Liver (tissue), 9 donors: Measurements from ENCODE around the gene CAMSAP3. TPM values are rescaled to one million over a fixed set of nuclear protein-coding genes. Genes with fewer than 3 reads are reported as not detected.

Source experiments
- DNase-seq: peaks from one replicate; pipeline ENCODE4 v3.0.0-alpha.2; 2017; ENCODE audit warnings: low spot score
- H3K27ac ChIP-seq, 2 donors: one replicate each; pipeline ENCODE4 v1.7.0; 2013; ENCODE audit warnings: inconsistent platforms in 2 of 2, low read length in 2 of 2, control low read depth in 1 of 2, low read depth in 1 of 2, mild to moderate bottlenecking in 1 of 2
- H3K27me3 ChIP-seq, 4 donors: one replicate each; pipeline versions ENCODE4 v1.6.1 to v1.7.0; 2013; ENCODE audit warnings: low read length in 3 of 4, inconsistent platforms in 1 of 4, mild to moderate bottlenecking in 1 of 4, moderate library complexity in 1 of 4; ENCODE audit not compliant: control insufficient read depth in 4 of 4, insufficient read depth in 4 of 4
- H3K36me3 ChIP-seq, 4 donors: one replicate each; pipeline versions ENCODE4 v1.6.1 to v1.7.0; 2013; ENCODE audit warnings: low read length in 3 of 4, mild to moderate bottlenecking in 3 of 4, low read depth in 1 of 4, moderate library complexity in 1 of 4; ENCODE audit not compliant: control insufficient read depth in 4 of 4, insufficient read depth in 3 of 4
- H3K4me1 ChIP-seq, 4 donors: one replicate each; pipeline versions ENCODE4 v1.6.1 to v1.7.0; 2013; ENCODE audit warnings: low read length in 3 of 4, mild to moderate bottlenecking in 3 of 4, moderate library complexity in 1 of 4; ENCODE audit not compliant: control insufficient read depth in 4 of 4, insufficient read depth in 4 of 4
- H3K4me3 ChIP-seq, 3 donors: one replicate each; pipeline versions ENCODE4 v1.6.1 to v1.7.0; 2013; ENCODE audit warnings: low read length in 3 of 3, control low read depth in 1 of 3, low read depth in 1 of 3, mild to moderate bottlenecking in 1 of 3
- H3K9ac ChIP-seq, 2 donors: one replicate each; pipeline ENCODE4 v1.7.0; 2013; ENCODE audit warnings: low read length in 2 of 2, mild to moderate bottlenecking in 2 of 2, moderate library complexity in 2 of 2, control low read depth in 1 of 2, low read depth in 1 of 2
- H3K9me3 ChIP-seq, 4 donors: one replicate each; pipeline versions ENCODE4 v1.6.1 to v1.7.0; 2013; ENCODE audit warnings: low read length in 3 of 4; ENCODE audit not compliant: control insufficient read depth in 4 of 4
- ATF3 ChIP-seq: IDR thresholded peaks from 2 replicates; pipeline ENCODE4 v1.6.1; 2016; ENCODE audit warnings: antibody characterized with exemption
- CTCF ChIP-seq: fragments of 150-350 bp; IDR thresholded peaks from 2 replicates; pipeline ENCODE4 v1.5.1; 2017; ENCODE audit warnings: improper control_type of control experiment, low read depth, low read length; ENCODE audit not compliant: missing input control
- EGR1 ChIP-seq, 2 donors: IDR thresholded peaks; 2 replicates each; pipeline ENCODE4 v1.6.1; 2016 to 2018; ENCODE audit warnings: antibody characterized with exemption in 2 of 2, low read depth in 2 of 2
- FOXA1 ChIP-seq: IDR thresholded peaks from 2 replicates; pipeline ENCODE4 v1.6.1; 2016; ENCODE audit warnings: antibody characterized with exemption
- FOXA2 ChIP-seq: IDR thresholded peaks from 2 replicates; pipeline ENCODE4 v1.6.1; 2016; ENCODE audit warnings: antibody characterized with exemption
- GABPA ChIP-seq, 2 donors: IDR thresholded peaks in 1 of 2; conservative IDR thresholded peaks in 1 of 2; 2 replicates each; pipeline ENCODE4 v1.6.1; 2016; ENCODE audit warnings: antibody characterized with exemption in 2 of 2, mild to moderate bottlenecking in 1 of 2, moderate library complexity in 1 of 2
- HNF4A ChIP-seq, 2 donors: conservative IDR thresholded peaks; 2 replicates each; pipeline ENCODE4 v1.6.1; 2016; ENCODE audit warnings: antibody characterized with exemption in 2 of 2, mild to moderate bottlenecking in 2 of 2
- HNF4G ChIP-seq: IDR thresholded peaks from 2 replicates; pipeline ENCODE4 v1.6.1; 2016; ENCODE audit warnings: antibody characterized with exemption
- JUND ChIP-seq, 2 donors: IDR thresholded peaks; 2 replicates each; pipeline ENCODE4 v1.6.1; 2016; ENCODE audit warnings: antibody characterized with exemption in 2 of 2
- MAX ChIP-seq: IDR thresholded peaks from 2 replicates; pipeline ENCODE4 v1.6.1; 2016; ENCODE audit warnings: antibody characterized with exemption
- NR2F2 ChIP-seq: IDR thresholded peaks from 2 replicates; pipeline ENCODE4 v1.6.1; 2016; ENCODE audit warnings: antibody characterized with exemption
- RAD21 ChIP-seq, 2 donors: IDR thresholded peaks; 2 replicates each; pipeline ENCODE4 v1.6.1; 2016; ENCODE audit warnings: antibody characterized with exemption in 2 of 2, mild to moderate bottlenecking in 2 of 2
- REST ChIP-seq: IDR thresholded peaks from 2 replicates; pipeline ENCODE4 v1.6.1; 2016; ENCODE audit warnings: antibody characterized with exemption, mild to moderate bottlenecking
- RXRA ChIP-seq, 2 donors: IDR thresholded peaks; 2 replicates each; pipeline ENCODE4 v1.6.1; 2017 to 2018; ENCODE audit warnings: antibody characterized with exemption in 2 of 2, mild to moderate bottlenecking in 1 of 2
- SP1 ChIP-seq: IDR thresholded peaks from 2 replicates; pipeline ENCODE4 v1.6.1; 2018; ENCODE audit warnings: antibody characterized with exemption, mild to moderate bottlenecking
- TAF1 ChIP-seq: conservative IDR thresholded peaks from 2 replicates; pipeline ENCODE4 v1.6.1; 2016; ENCODE audit warnings: antibody characterized with exemption, mild to moderate bottlenecking
- YY1 ChIP-seq: IDR thresholded peaks from 2 replicates; pipeline ENCODE4 v1.6.1; 2016; ENCODE audit warnings: antibody characterized with exemption, mild to moderate bottlenecking
- ZBTB33 ChIP-seq: IDR thresholded peaks from 2 replicates; pipeline ENCODE4 v1.6.1; 2016; ENCODE audit warnings: antibody characterized with exemption
- WGBS: extraction: QIAGEN DNeasy Blood & Tissue Kit; methylation state at CpG from one replicate; pipeline ENCODE4 v1.1.7; 2013; 5-methylcytosine and 5-hydroxymethylcytosine counted together
- polyA plus RNA-seq, 2 donors: library from polyadenylated mRNA; stranded (reverse) in 1 of 2; unstranded in 1 of 2; fragments of 200-250 nt in 1 of 2; fragments of >200 nt in 1 of 2; fragmentation: Nextera tagmentation in 1 of 2; extraction: Ambion mirVana in 1 of 2; gene quantifications; one replicate each; pipeline versions ENCODE4 v1.2.1 to v1.2.3, GENCODE V29; 2013 to 2015
- total RNA-seq, 2 donors: library from RNA; depleted of rRNA; stranded (reverse); fragments of >200 nt; gene quantifications; one replicate each; pipeline ENCODE4 v1.2.3, GENCODE V29; 2014
- donor health status: healthy.
- donor health status: healthy.
- donor health status: healthy.
- donor health status: healthy.
- donor health status: healthy.

Gene CAMSAP3
- total and polyA plus RNA-seq, 4 donors: 4.4 to 19.1 (median 9.8) TPM

- Histone ChIP-seq H3K36me3 (peaks cover 0 to 6% (median 0%) of the 10 kb centered on the region in 4 donors), H3K9me3 (no peaks in the 10 kb centered on the region), H3K27ac (no peak within 1 kb of the TSS), H3K4me3 (no peak within 1 kb of the TSS), H3K27me3 (no peaks in the 10 kb centered on the region), H3K4me1 (peaks cover 8 to 42% (median 30%) of the 10 kb centered on the region in 4 donors), H3K9ac (no peak within 1 kb of the TSS)
- 63% methylated on average over 2 of the region's 2 CpGs for WGBS
- TF ChIP-seq GABPA (IDR thresholded peaks at IDR 0.05 in 1 of 2, conservative IDR thresholded peaks at IDR 0.05 in 1 of 2) (no peak), RXRA (IDR thresholded peaks at IDR 0.05) (no peak)
- no peak for DNase-seq
Measured at GRCh38 chr19:7633698-7634097, 38.0 kb downstream of the CAMSAP3 start, which contains the start of gene PCP2. PCP2 (minus strand) TSS chr19:7633719; CDS start chr19:7633457, 262 bp downstream.

- Histone ChIP-seq H3K9ac (peak overlapping the region in 1 of 2 donors; percentile 25), H3K27me3 (no peaks in the 10 kb centered on the region), H3K4me1 (peaks cover 3 to 29% (median 19%) of the 10 kb centered on the region in 4 donors), H3K4me3 (no peak overlapping the region), H3K9me3 (no peaks in the 10 kb centered on the region), H3K27ac (no peak overlapping the region), H3K36me3 (peaks cover 0 to 6% (median 0%) of the 10 kb centered on the region in 4 donors)
- 62% methylated on average over 6 of the region's 6 CpGs for WGBS
- no peak for DNase-seq
- no peak for TF ChIP-seq CTCF
- TF ChIP-seq SP1: no peak
- TF ChIP-seq HNF4G: no peak
- no peak for TF ChIP-seq FOXA1
- TF ChIP-seq RXRA (IDR thresholded peaks at IDR 0.05): no peak
- TF ChIP-seq JUND (IDR thresholded peaks at IDR 0.05): no peak
- no peak for TF ChIP-seq NR2F2
- no peak for TF ChIP-seq EGR1 (IDR thresholded peaks at IDR 0.05; ENCODE audit: low read depth in 2 of 2)
- no peak for TF ChIP-seq TAF1
- no peak for TF ChIP-seq HNF4A (conservative IDR thresholded peaks at IDR 0.05)
- TF ChIP-seq MAX: no peak
- TF ChIP-seq RAD21 (IDR thresholded peaks at IDR 0.05): no peak
- no peak for TF ChIP-seq YY1
- no peak for TF ChIP-seq ZBTB33
- TF ChIP-seq FOXA2: no peak
- TF ChIP-seq ATF3: no peak
- TF ChIP-seq REST: no peak
- no peak for TF ChIP-seq GABPA (IDR thresholded peaks at IDR 0.05 in 1 of 2, conservative IDR thresholded peaks at IDR 0.05 in 1 of 2)
Measured at GRCh38 chr19:7635670-7636069, 40.0 kb downstream of the CAMSAP3 start.
